ENCODE data around the gene VBP1.

DNA sequence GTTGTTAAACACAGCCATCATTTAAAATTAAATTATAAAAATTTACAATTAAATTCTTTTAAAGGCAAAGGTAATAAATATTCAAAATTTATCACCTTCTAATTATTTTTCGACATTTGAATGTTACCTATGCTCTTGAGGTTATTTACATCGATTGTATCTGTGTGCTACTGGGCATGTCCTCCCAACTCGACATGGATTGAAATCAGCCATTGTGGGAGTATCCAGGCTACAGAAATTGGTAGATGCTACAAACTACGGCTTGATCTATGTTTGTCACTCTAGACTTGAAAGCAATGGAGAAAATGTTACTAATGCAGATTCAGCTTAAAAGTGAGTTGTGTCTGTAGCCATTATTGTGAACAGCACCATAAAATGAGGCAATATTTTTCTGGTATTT is 2.5 kb upstream of the VBP1 start:
- TF ChIP-seq, protein P1, sequence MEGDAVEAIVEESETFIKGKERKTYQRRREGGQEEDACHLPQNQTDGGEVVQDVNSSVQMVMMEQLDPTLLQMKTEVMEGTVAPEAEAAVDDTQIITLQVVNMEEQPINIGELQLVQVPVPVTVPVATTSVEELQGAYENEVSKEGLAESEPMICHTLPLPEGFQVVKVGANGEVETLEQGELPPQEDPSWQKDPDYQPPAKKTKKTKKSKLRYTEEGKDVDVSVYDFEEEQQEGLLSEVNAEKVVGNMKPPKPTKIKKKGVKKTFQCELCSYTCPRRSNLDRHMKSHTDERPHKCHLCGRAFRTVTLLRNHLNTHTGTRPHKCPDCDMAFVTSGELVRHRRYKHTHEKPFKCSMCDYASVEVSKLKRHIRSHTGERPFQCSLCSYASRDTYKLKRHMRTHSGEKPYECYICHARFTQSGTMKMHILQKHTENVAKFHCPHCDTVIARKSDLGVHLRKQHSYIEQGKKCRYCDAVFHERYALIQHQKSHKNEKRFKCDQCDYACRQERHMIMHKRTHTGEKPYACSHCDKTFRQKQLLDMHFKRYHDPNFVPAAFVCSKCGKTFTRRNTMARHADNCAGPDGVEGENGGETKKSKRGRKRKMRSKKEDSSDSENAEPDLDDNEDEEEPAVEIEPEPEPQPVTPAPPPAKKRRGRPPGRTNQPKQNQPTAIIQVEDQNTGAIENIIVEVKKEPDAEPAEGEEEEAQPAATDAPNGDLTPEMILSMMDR (IDR thresholded peaks at IDR 0.05): no peak
- no peak for TF ChIP-seq POLR2A (IDR thresholded peaks at IDR 0.05)

Data from right lobe of liver (tissue), 4 donors.